IPS-18a (cell line): Measurements from ENCODE around the gene MOSPD3.

Experiments
- H3K27ac ChIP-seq: one replicate; pipeline ENCODE4 v1.5.1; 2013; ENCODE audit warnings: low read length
- H3K27me3 ChIP-seq: one replicate; pipeline ENCODE4 v1.6.1; 2013; ENCODE audit warnings: mild to moderate bottlenecking, low read length; ENCODE audit not compliant: control insufficient read depth, insufficient read depth
- H3K36me3 ChIP-seq: one replicate; pipeline ENCODE4 v1.6.1; 2013; ENCODE audit warnings: low read depth, low read length; ENCODE audit not compliant: control insufficient read depth
- H3K4me1 ChIP-seq: one replicate; pipeline ENCODE4 v1.6.1; 2013; ENCODE audit warnings: low read depth, low read length; ENCODE audit not compliant: control insufficient read depth
- H3K4me3 ChIP-seq: one replicate; pipeline ENCODE4 v1.5.1; 2013; ENCODE audit warnings: low read length
- H3K9ac ChIP-seq: one replicate; pipeline ENCODE4 v1.6.1; 2013; ENCODE audit warnings: mild to moderate bottlenecking, low read length, moderate library complexity
- H3K9me3 ChIP-seq: one replicate; pipeline ENCODE4 v1.6.1; 2013; ENCODE audit warnings: low read depth, low read length; ENCODE audit not compliant: control insufficient read depth

MOSPD3 gene

GRCh38 chr7:100603726-100604027, 8.7 kb upstream of the MOSPD3 start:
- Histone ChIP-seq H3K4me3 (peak overlapping the region; percentile 61), H3K36me3 (no peaks in the 10 kb centered on the region), H3K9ac (peak overlapping the region; percentile 55), H3K9me3 (no peaks in the 10 kb centered on the region), H3K4me1 (peaks cover 22% of the 10 kb centered on the region), H3K27me3 (peaks cover 20% of the 10 kb centered on the region), H3K27ac (no peak overlapping the region)

- H3K9me3 ChIP-seq, result no peaks in the 10 kb centered on the region
- peak overlapping the region; percentile 71 for H3K4me3 ChIP-seq
- H3K27me3 ChIP-seq, result peaks cover 20% of the 10 kb centered on the region
- H3K36me3 ChIP-seq, result no peaks in the 10 kb centered on the region
- peak overlapping the region; percentile 55 for H3K9ac ChIP-seq
- peaks cover 22% of the 10 kb centered on the region for H3K4me1 ChIP-seq
- H3K27ac ChIP-seq, result no peak overlapping the region
Observed at GRCh38 chr7:100604028-100604975, 8.0 kb upstream of the MOSPD3 start.

GRCh38 chr7:100604976-100605911, 7.1 kb upstream of the MOSPD3 start:
- peaks cover 20% of the 10 kb centered on the region for H3K27me3 ChIP-seq
- no peaks in the 10 kb centered on the region for H3K36me3 ChIP-seq
- peaks cover 22% of the 10 kb centered on the region for H3K4me1 ChIP-seq
- no peaks in the 10 kb centered on the region for H3K9me3 ChIP-seq
- H3K27ac ChIP-seq, result no peak overlapping the region
- H3K4me3 ChIP-seq, result peak overlapping the region; percentile 71
- no peak overlapping the region for H3K9ac ChIP-seq

- Histone ChIP-seq H3K27me3 (peaks cover 20% of the 10 kb centered on the region), H3K9ac (no peak overlapping the region), H3K36me3 (no peaks in the 10 kb centered on the region), H3K4me1 (peaks cover 22% of the 10 kb centered on the region), H3K4me3 (no peak overlapping the region), H3K9me3 (no peaks in the 10 kb centered on the region), H3K27ac (no peak overlapping the region)
Observed at GRCh38 chr7:100606313-100606712, 6.0 kb upstream of the MOSPD3 start.

- no peak overlapping the region for H3K4me3 ChIP-seq
- peaks cover 20% of the 10 kb centered on the region for H3K27me3 ChIP-seq
- no peak overlapping the region for H3K9ac ChIP-seq
- H3K36me3 ChIP-seq, result no peaks in the 10 kb centered on the region
- peaks cover 19% of the 10 kb centered on the region for H3K4me1 ChIP-seq
- no peak overlapping the region for H3K27ac ChIP-seq
- no peaks in the 10 kb centered on the region for H3K9me3 ChIP-seq
Observed at GRCh38 chr7:100607111-100607510, 5.2 kb upstream of the MOSPD3 start.

- Histone ChIP-seq H3K36me3 (no peaks in the 10 kb centered on the region), H3K27me3 (peaks cover 18% of the 10 kb centered on the region), H3K27ac (no peak overlapping the region), H3K9ac (no peak overlapping the region), H3K4me3 (no peak overlapping the region), H3K4me1 (peaks cover 5% of the 10 kb centered on the region), H3K9me3 (no peaks in the 10 kb centered on the region)
Observed at GRCh38 chr7:100609958-100610357, 2.4 kb upstream of the MOSPD3 start.

GRCh38 chr7:100612730-100613390, 520 bp downstream of the MOSPD3 start:
- H3K27ac ChIP-seq, result no peak overlapping the region

GRCh38 chr7:100613412-100614175, 1.3 kb downstream of the MOSPD3 start:
- no peaks in the 10 kb centered on the region for H3K27me3 ChIP-seq
- no peak overlapping the region for H3K4me3 ChIP-seq
- no peaks in the 10 kb centered on the region for H3K4me1 ChIP-seq
- no peaks in the 10 kb centered on the region for H3K9me3 ChIP-seq
- H3K36me3 ChIP-seq, result no peaks in the 10 kb centered on the region
- H3K27ac ChIP-seq, result no peak overlapping the region
- no peak overlapping the region for H3K9ac ChIP-seq

More at GRCh38 chr7:100612730-100613390, 520 bp downstream of the MOSPD3 start:
- Histone ChIP-seq H3K36me3 (no peaks in the 10 kb centered on the region), H3K9ac (peak overlapping the region; percentile 17), H3K4me1 (no peaks in the 10 kb centered on the region), H3K27me3 (no peaks in the 10 kb centered on the region), H3K9me3 (no peaks in the 10 kb centered on the region), H3K4me3 (peak overlapping the region; percentile 83)

GRCh38 chr7:100614308-100614861, 2.0 kb downstream of the MOSPD3 start:
- H3K4me3 ChIP-seq, result no peak overlapping the region
- no peaks in the 10 kb centered on the region for H3K27me3 ChIP-seq
- no peaks in the 10 kb centered on the region for H3K9me3 ChIP-seq
- no peaks in the 10 kb centered on the region for H3K36me3 ChIP-seq
- H3K27ac ChIP-seq, result no peak overlapping the region
- no peaks in the 10 kb centered on the region for H3K4me1 ChIP-seq
- H3K9ac ChIP-seq, result no peak overlapping the region

GRCh38 chr7:100620239-100620638, 7.9 kb downstream of the MOSPD3 start:
- H3K9ac ChIP-seq, result no peak overlapping the region
- H3K27me3 ChIP-seq, result no peaks in the 10 kb centered on the region
- H3K27ac ChIP-seq, result no peak overlapping the region
- H3K4me1 ChIP-seq, result no peaks in the 10 kb centered on the region
- no peaks in the 10 kb centered on the region for H3K9me3 ChIP-seq
- H3K4me3 ChIP-seq, result no peak overlapping the region
- H3K36me3 ChIP-seq, result no peaks in the 10 kb centered on the region
